Liver (tissue), 3 donors: ENCODE measurements around the gene SLC22A13.

Source experiments
- ATF3 ChIP-seq: IDR thresholded peaks from 2 replicates; pipeline ENCODE4 v1.6.1; 2016; ENCODE audit warnings: antibody characterized with exemption
- CTCF ChIP-seq: fragments of 150-350 bp; IDR thresholded peaks from 2 replicates; pipeline ENCODE4 v1.5.1; 2017; ENCODE audit warnings: improper control_type of control experiment, low read depth, low read length; ENCODE audit not compliant: missing input control
- FOXA1 ChIP-seq: IDR thresholded peaks from 2 replicates; pipeline ENCODE4 v1.6.1; 2016; ENCODE audit warnings: antibody characterized with exemption
- JUND ChIP-seq, 2 donors: IDR thresholded peaks; 2 replicates each; pipeline ENCODE4 v1.6.1; 2016; ENCODE audit warnings: antibody characterized with exemption in 2 of 2
- MAX ChIP-seq: IDR thresholded peaks from 2 replicates; pipeline ENCODE4 v1.6.1; 2016; ENCODE audit warnings: antibody characterized with exemption
- RAD21 ChIP-seq, 2 donors: IDR thresholded peaks; 2 replicates each; pipeline ENCODE4 v1.6.1; 2016; ENCODE audit warnings: antibody characterized with exemption in 2 of 2, mild to moderate bottlenecking in 2 of 2
- REST ChIP-seq: IDR thresholded peaks from 2 replicates; pipeline ENCODE4 v1.6.1; 2016; ENCODE audit warnings: antibody characterized with exemption, mild to moderate bottlenecking
- RXRA ChIP-seq, 2 donors: IDR thresholded peaks; 2 replicates each; pipeline ENCODE4 v1.6.1; 2017 to 2018; ENCODE audit warnings: antibody characterized with exemption in 2 of 2, mild to moderate bottlenecking in 1 of 2
- TAF1 ChIP-seq: conservative IDR thresholded peaks from 2 replicates; pipeline ENCODE4 v1.6.1; 2016; ENCODE audit warnings: antibody characterized with exemption, mild to moderate bottlenecking
- YY1 ChIP-seq: IDR thresholded peaks from 2 replicates; pipeline ENCODE4 v1.6.1; 2016; ENCODE audit warnings: antibody characterized with exemption, mild to moderate bottlenecking
- donor health status: healthy.
- donor health status: healthy.

DNA sequence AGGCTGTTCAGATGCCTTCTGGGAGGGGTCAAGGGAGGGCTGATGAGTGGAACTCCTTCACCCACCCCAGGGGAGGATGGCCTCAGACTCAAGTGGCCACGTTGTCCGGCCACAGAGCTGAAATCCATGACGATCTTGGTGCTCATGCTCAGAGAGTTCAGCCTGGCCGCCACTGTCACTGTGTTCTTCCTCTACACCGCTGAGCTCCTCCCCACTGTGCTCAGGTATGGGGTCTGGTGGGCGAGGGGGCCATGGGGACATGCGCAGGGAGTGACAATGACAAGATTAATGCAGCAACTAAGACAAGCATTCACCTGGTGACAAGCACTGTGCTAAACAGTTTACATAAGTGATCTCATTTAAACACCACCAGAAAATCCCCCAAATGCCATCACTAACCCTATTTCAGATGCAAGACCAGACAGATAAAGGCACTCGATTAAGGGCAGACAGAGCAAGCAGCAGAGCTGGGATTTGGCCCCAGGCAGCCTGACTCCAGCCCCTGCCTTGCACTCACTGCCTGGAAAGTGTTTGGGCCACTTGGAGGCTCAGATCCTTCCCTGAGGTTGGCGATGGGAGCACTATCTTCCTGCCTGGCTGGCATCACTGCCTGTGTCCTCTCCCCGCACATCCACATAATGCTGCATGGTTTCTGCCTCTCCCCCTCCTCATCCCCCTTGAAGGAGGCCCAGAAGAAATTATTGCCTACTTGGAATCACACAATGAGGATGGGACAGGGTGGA is 50.0 kb downstream of the SLC22A13 start:
- TF ChIP-seq REST, result no peak
- no peak for TF ChIP-seq CTCF
- no peak for TF ChIP-seq MAX
- no peak for TF ChIP-seq RAD21 (IDR thresholded peaks at IDR 0.05)
- TF ChIP-seq FOXA1, result no peak
- no peak for TF ChIP-seq YY1
- TF ChIP-seq JUND (IDR thresholded peaks at IDR 0.05), result no peak
- no peak for TF ChIP-seq TAF1
- no peak for TF ChIP-seq ATF3
- TF ChIP-seq RXRA (IDR thresholded peaks at IDR 0.05), result no peak
